ENCODE data around the gene CPEB2. TPM values are rescaled to one million over a fixed set of nuclear protein-coding genes. Genes with fewer than 3 reads are reported as not detected.

The CPEB2 gene
- total RNA-seq, 1 donor from 2014 or later: 11.3 TPM

DNA sequence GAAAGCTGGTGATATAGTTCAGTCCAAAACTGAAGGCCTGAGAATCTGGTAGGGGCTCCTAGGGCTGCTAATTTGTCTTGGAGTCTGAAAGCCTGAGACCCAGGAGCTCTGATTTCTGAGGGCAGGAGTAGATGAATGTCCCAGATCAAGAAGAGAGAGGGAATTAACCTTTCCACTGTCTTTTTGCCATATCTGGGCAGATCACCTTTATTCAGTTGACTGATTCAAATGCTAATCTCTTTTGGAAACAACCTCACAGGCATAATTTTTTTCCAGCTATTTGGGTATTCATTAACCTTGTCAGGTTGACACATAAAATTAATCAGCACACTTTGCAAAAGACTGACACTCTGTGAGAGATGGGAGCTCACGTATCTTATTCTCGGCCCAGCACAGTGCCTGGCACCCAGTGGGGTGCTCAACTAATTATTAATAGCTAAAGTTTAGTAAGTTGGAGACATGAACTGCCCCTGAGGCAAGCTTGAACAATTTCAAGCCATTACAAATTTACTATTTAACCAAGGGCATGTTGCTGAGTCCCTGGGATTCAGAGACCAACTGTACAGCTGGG, 114.3 kb downstream of the CPEB2 start:
- DNase-seq (ENCODE audit: low read depth) (no peak), FAIRE-seq (no peak)
- Histone ChIP-seq H3K4me3 (ENCODE audit: low read depth, low read length) (no peak overlapping the region), H3K36me3 (ENCODE audit: control insufficient read depth, insufficient read depth, low read length) (no peaks in the 10 kb centered on the region), H3K27me3 (ENCODE audit: control insufficient read depth, insufficient read depth, low read length) (no peaks in the 10 kb centered on the region)
- TF ChIP-seq, protein P1, sequence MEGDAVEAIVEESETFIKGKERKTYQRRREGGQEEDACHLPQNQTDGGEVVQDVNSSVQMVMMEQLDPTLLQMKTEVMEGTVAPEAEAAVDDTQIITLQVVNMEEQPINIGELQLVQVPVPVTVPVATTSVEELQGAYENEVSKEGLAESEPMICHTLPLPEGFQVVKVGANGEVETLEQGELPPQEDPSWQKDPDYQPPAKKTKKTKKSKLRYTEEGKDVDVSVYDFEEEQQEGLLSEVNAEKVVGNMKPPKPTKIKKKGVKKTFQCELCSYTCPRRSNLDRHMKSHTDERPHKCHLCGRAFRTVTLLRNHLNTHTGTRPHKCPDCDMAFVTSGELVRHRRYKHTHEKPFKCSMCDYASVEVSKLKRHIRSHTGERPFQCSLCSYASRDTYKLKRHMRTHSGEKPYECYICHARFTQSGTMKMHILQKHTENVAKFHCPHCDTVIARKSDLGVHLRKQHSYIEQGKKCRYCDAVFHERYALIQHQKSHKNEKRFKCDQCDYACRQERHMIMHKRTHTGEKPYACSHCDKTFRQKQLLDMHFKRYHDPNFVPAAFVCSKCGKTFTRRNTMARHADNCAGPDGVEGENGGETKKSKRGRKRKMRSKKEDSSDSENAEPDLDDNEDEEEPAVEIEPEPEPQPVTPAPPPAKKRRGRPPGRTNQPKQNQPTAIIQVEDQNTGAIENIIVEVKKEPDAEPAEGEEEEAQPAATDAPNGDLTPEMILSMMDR (IDR thresholded peaks at IDR 0.05; ENCODE audit: insufficient read depth, low read length, severe bottlenecking): no peak

DNA sequence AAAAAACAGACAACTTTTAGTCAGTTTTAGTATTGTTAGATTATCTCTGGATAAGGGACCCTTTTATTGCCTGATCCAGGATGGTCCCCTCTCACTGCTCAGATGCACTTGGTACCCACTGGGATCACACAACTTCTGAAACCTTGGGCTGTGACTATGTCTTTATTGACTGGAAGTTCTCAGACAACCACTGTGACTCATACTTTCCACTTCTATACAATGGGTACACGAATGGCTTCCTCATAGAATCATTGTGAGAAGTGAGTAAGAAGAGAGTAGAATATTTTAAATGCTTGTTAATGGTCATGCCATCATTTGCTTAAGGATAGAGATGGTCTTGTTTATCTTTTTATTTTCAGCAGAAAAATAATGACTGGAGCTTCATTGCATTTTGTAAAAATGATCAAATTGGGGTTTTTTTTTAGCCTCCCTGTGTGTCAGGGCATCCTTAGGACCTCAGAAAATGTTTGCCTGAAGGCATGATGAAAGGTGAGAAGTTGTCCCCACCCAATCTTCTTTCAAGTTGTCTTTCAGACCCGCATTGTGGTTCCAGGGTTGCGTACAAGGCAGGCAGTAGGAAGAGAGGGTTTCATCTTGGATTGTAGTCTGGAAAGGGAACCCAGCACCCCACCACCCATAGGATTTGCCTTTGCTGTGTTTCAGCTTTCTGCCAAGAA, 115.1 kb downstream of the CPEB2 start:
- H3K36me3 ChIP-seq (ENCODE audit: control insufficient read depth, insufficient read depth, low read length): no peaks in the 10 kb centered on the region
- FAIRE-seq: peak; percentile 7
- TF ChIP-seq, protein P1 (IDR thresholded peaks at IDR 0.05; ENCODE audit: insufficient read depth, low read length, severe bottlenecking): no peak
- no peaks in the 10 kb centered on the region for H3K27me3 ChIP-seq (ENCODE audit: control insufficient read depth, insufficient read depth, low read length)
- H3K4me3 ChIP-seq (ENCODE audit: low read depth, low read length): no peak overlapping the region
- DNase-seq (ENCODE audit: low read depth): no peak

DNA sequence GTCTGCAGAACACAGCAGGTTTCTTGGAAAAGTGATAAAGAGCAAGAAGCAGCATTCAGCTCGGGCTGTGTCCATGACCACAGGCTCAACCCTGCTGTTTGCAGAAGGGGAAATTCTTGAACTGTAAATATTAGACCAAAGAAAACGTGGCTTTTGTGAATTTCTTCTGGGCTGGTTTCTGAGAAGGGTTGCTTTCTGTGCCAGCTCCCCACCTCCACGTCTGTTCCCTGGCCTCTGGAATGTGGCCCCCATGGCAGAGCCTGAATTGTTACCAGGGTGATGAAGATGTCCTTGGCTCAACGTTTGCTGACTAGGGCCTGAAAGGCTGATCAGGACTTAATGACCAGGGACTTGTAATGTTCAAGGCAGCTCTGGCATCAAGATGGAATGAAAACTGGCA, 116.0 kb downstream of the CPEB2 start:
- DNase-seq (ENCODE audit: low read depth): no peak
- Histone ChIP-seq H3K27me3 (ENCODE audit: control insufficient read depth, insufficient read depth, low read length) (no peaks in the 10 kb centered on the region), H3K4me3 (ENCODE audit: low read depth, low read length) (no peak overlapping the region), H3K36me3 (ENCODE audit: control insufficient read depth, insufficient read depth, low read length) (no peaks in the 10 kb centered on the region)
- no peak for FAIRE-seq
- TF ChIP-seq, protein P1 (IDR thresholded peaks at IDR 0.05; ENCODE audit: insufficient read depth, low read length, severe bottlenecking): no peak
